H9 (cell line): ENCODE measurements around the gene CHRNA9. TPM values are rescaled to one million over a fixed set of nuclear protein-coding genes. Genes with fewer than 3 reads are reported as not detected.

Experiments used
- DNase-seq: peaks from one replicate; pipeline ENCODE4 v3.0.0-alpha.2; 2017
- H2AFZ ChIP-seq: one replicate; pipeline ENCODE4 v1.6.1; 2013; ENCODE audit warnings: mild to moderate bottlenecking, low read length, control low read depth, moderate library complexity
- H2AK5ac ChIP-seq: 2 replicates; pipeline ENCODE4 v1.6.1; 2013; ENCODE audit warnings: low read length, control low read depth, mixed read lengths; ENCODE audit not compliant: insufficient read length
- H2BK120ac ChIP-seq: one replicate; pipeline ENCODE4 v1.6.1; 2013; ENCODE audit warnings: low read depth, mild to moderate bottlenecking, low read length, control low read depth, inconsistent platforms; ENCODE audit not compliant: poor library complexity, severe bottlenecking
- H2BK12ac ChIP-seq: 2 replicates; pipeline ENCODE4 v1.6.1; 2013; ENCODE audit warnings: low read length, control low read depth, mixed read lengths, low read depth; ENCODE audit not compliant: insufficient read length
- H2BK15ac ChIP-seq: 2 replicates; pipeline ENCODE4 v1.6.1; 2013; ENCODE audit warnings: low read depth, low read length, control low read depth
- H2BK20ac ChIP-seq: one replicate; pipeline ENCODE4 v1.6.1; 2013; ENCODE audit warnings: low read depth, mild to moderate bottlenecking, low read length, control low read depth, inconsistent platforms; ENCODE audit not compliant: poor library complexity, severe bottlenecking
- H2BK5ac ChIP-seq: 2 replicates; pipeline ENCODE4 v1.6.1; 2013; ENCODE audit warnings: low read length, control low read depth, mixed read lengths; ENCODE audit not compliant: insufficient read length
- H3K14ac ChIP-seq: 2 replicates; pipeline ENCODE4 v1.6.1; 2013; ENCODE audit warnings: low read length, control low read depth; ENCODE audit not compliant: insufficient read depth
- H3K18ac ChIP-seq: 2 replicates; pipeline ENCODE4 v1.6.1; 2013; ENCODE audit warnings: low read depth, mild to moderate bottlenecking, mixed read lengths, low read length, control low read depth; ENCODE audit not compliant: insufficient read length
- H3K23ac ChIP-seq: 2 replicates; pipeline ENCODE4 v1.6.1; 2013; ENCODE audit warnings: low read length, control low read depth, mixed read lengths, low read depth; ENCODE audit not compliant: insufficient read length
- H3K23me2 ChIP-seq: 2 replicates; pipeline ENCODE4 v1.6.1; 2013; ENCODE audit warnings: low read depth, mild to moderate bottlenecking, mixed read lengths, low read length, control low read depth; ENCODE audit not compliant: insufficient read length, poor library complexity, severe bottlenecking
- H3K27ac ChIP-seq: 2 replicates; pipeline ENCODE4 v1.5.1; 2013; ENCODE audit warnings: low read length, control low read depth, mixed read lengths, low read depth; ENCODE audit not compliant: insufficient read length
- H3K27me3 ChIP-seq: 2 replicates; pipeline ENCODE4 v1.6.1; 2013; ENCODE audit warnings: low read length, control low read depth, inconsistent platforms; ENCODE audit not compliant: insufficient read depth
- H3K4ac ChIP-seq: 2 replicates; pipeline ENCODE4 v1.6.1; 2013; ENCODE audit warnings: low read depth, mild to moderate bottlenecking, control low read depth, inconsistent platforms, low read length, moderate library complexity
- H3K4me1 ChIP-seq: 2 replicates; pipeline ENCODE4 v1.6.1; 2013; ENCODE audit warnings: low read length, control low read depth, inconsistent platforms; ENCODE audit not compliant: insufficient read depth
- H3K4me2 ChIP-seq: 2 replicates; pipeline ENCODE4 v1.6.1; 2013; ENCODE audit warnings: low read length, control low read depth, mixed read lengths; ENCODE audit not compliant: insufficient read length, insufficient read depth
- H3K56ac ChIP-seq: 2 replicates; pipeline ENCODE4 v1.6.1; 2013; ENCODE audit warnings: low read depth, mild to moderate bottlenecking, mixed read lengths, low read length, control low read depth; ENCODE audit not compliant: insufficient read length
- H3K79me1 ChIP-seq: 2 replicates; pipeline ENCODE4 v1.6.1; 2013; ENCODE audit warnings: low read depth, mild to moderate bottlenecking, moderate library complexity, low read length, control low read depth, inconsistent platforms; ENCODE audit not compliant: insufficient read depth, poor library complexity, severe bottlenecking
- H3K79me2 ChIP-seq: 2 replicates; pipeline ENCODE4 v1.6.1; 2013; ENCODE audit warnings: low read length, control low read depth, inconsistent platforms; ENCODE audit not compliant: insufficient read depth
- H3K9ac ChIP-seq: 2 replicates; pipeline ENCODE4 v1.6.1; 2013; ENCODE audit warnings: low read length, control low read depth, mixed read lengths; ENCODE audit not compliant: insufficient read length; ENCODE audit errors: extremely low read depth
- H3K9me3 ChIP-seq: one replicate; pipeline ENCODE4 v1.6.1; 2013; ENCODE audit warnings: low read depth, low read length, inconsistent platforms; ENCODE audit not compliant: control insufficient read depth
- H3T11ph ChIP-seq: one replicate; pipeline ENCODE4 v1.6.1; 2013; ENCODE audit warnings: mild to moderate bottlenecking, low read length, control low read depth, inconsistent platforms
- H4K20me1 ChIP-seq: one replicate; pipeline ENCODE4 v1.6.1; 2013; ENCODE audit not compliant: control insufficient read depth, insufficient read length, insufficient read depth
- H4K5ac ChIP-seq: 2 replicates; pipeline ENCODE4 v1.6.1; 2013; ENCODE audit warnings: low read depth, mild to moderate bottlenecking, mixed read lengths, low read length, control low read depth; ENCODE audit not compliant: insufficient read length
- H4K8ac ChIP-seq: replicated peaks from 2 replicates; pipeline ENCODE4 v1.6.1; 2013; ENCODE audit warnings: low read length, control low read depth, mixed read lengths, low read depth; ENCODE audit not compliant: insufficient read length
- H4K91ac ChIP-seq: 2 replicates; pipeline ENCODE4 v1.6.1; 2013; ENCODE audit warnings: low read depth, mild to moderate bottlenecking, moderate library complexity, mixed read lengths, low read length, control low read depth; ENCODE audit not compliant: insufficient read length
- H3K27ac Mint-ChIP-seq, 3 experiments: 2 replicates in 2 of 3; 3 replicates in 1 of 3; pipeline ENCODE4 v1.8.0; 2020 to 2021; ENCODE audit warnings: mixed read lengths in 3 of 3, mild to moderate bottlenecking in 1 of 3, moderate library complexity in 1 of 3
- H3K27me3 Mint-ChIP-seq: 2 replicates; pipeline ENCODE4 v1.8.0; 2021; ENCODE audit warnings: low read depth, mild to moderate bottlenecking, moderate library complexity, mixed read lengths
- H3K36me3 Mint-ChIP-seq, 3 experiments: 2 replicates in 2 of 3; 3 replicates in 1 of 3; pipeline ENCODE4 v1.8.0; 2020 to 2021; ENCODE audit warnings: low read depth in 3 of 3, mixed read lengths in 3 of 3; ENCODE audit not compliant: insufficient read depth in 1 of 3
- H3K4me1 Mint-ChIP-seq, 2 experiments: 2 replicates each; pipeline ENCODE4 v1.8.0; 2020; ENCODE audit warnings: mixed read lengths in 2 of 2
- H3K4me3 Mint-ChIP-seq, 2 experiments: 2 replicates in 1 of 2; 3 replicates in 1 of 2; pipeline ENCODE4 v1.8.0; 2020 to 2021; ENCODE audit warnings: mild to moderate bottlenecking in 2 of 2, mixed read lengths in 2 of 2, moderate library complexity in 1 of 2
- H3K9me3 Mint-ChIP-seq, 2 experiments: 2 replicates in 1 of 2; 3 replicates in 1 of 2; pipeline ENCODE4 v1.8.0; 2020; ENCODE audit warnings: mild to moderate bottlenecking in 2 of 2, mixed read lengths in 2 of 2, moderate library complexity in 1 of 2
- CTCF ChIP-seq: fragments of 200-600 bp; sonication (generic); conservative IDR thresholded peaks from 3 replicates; pipeline ENCODE4 v1.8.0; 2021; ENCODE audit warnings: antibody characterized with exemption, mild to moderate bottlenecking
- WGBS: extraction: QIAGEN DNeasy Blood & Tissue Kit; methylation state at CpG from one replicate; pipeline ENCODE4 v1.1.7; 2013; ENCODE audit warnings: missing lambda C conversion rate, low lambda C conversion rate, mixed read lengths; ENCODE audit not compliant: insufficient read length; ENCODE audit errors: extremely low coverage; 5-methylcytosine and 5-hydroxymethylcytosine counted together
- total RNA-seq: library from RNA; stranded (reverse); gene quantifications from 2 replicates; pipeline ENCODE4 v1.2.1, GENCODE V29; 2021

CHRNA9 gene
- total RNA-seq, 1 experiment from 2014 or later, result 1.2 TPM

- Mint-ChIP-seq H3K4me3 (no peak overlapping the region), H3K4me1 (peaks cover 10% of the 10 kb centered on the region in 2 experiments), H3K27ac (no peak overlapping the region), H3K9me3 (no peaks in the 10 kb centered on the region), H3K36me3 (no peaks in the 10 kb centered on the region), H3K27me3 (peaks cover 2% of the 10 kb centered on the region; the same call in 1 of the 2 replicates)
- H2AK5ac ChIP-seq, result no peak overlapping the region
- H3K18ac ChIP-seq, result no peak overlapping the region
- H3K9me3 ChIP-seq, result no peaks in the 10 kb centered on the region
- H3K79me1 ChIP-seq, result no peaks in the 10 kb centered on the region
- H4K20me1 ChIP-seq, result no peaks in the 10 kb centered on the region
- H3K4ac ChIP-seq, result no peak overlapping the region
- no peak overlapping the region for H3K9ac ChIP-seq
- no peak overlapping the region for H2BK20ac ChIP-seq
- no peak overlapping the region for H4K91ac ChIP-seq
- H3T11ph ChIP-seq, result no peak overlapping the region
- no peak overlapping the region for H3K4me2 ChIP-seq
- no peak overlapping the region for H3K14ac ChIP-seq
- H3K79me2 ChIP-seq, result no peaks in the 10 kb centered on the region
- no peak overlapping the region for H2BK5ac ChIP-seq
- no peak overlapping the region for H3K23ac ChIP-seq
- H3K27ac ChIP-seq, result no peak overlapping the region
- H2BK120ac ChIP-seq, result no peak overlapping the region
- peaks cover 2% of the 10 kb centered on the region; the same call in 1 of the 2 replicates for H3K4me1 ChIP-seq
- TF ChIP-seq CTCF, result no peak
- WGBS, result no CpG with 5 or more reads among the region's 3 CpGs
- no peaks in the 10 kb centered on the region for H3K23me2 ChIP-seq
- no peaks in the 10 kb centered on the region for H3K27me3 ChIP-seq
- H3K56ac ChIP-seq, result no peak overlapping the region
- H4K5ac ChIP-seq, result no peak overlapping the region
- no peak overlapping the region for H2BK15ac ChIP-seq
- no peak overlapping the region for H4K8ac ChIP-seq
- no peak overlapping the region for H2BK12ac ChIP-seq
- DNase-seq, result no peak
- no peak overlapping the region for H2AFZ ChIP-seq
Measured at GRCh38 chr4:40379248-40379647, 44.1 kb downstream of the CHRNA9 start.
